NCI-H82 treated with DMSO at 0.1 percent for 48 hours (cell line): ENCODE measurements around the gene GPX4.

ENCODE experiments used
- DNase-seq: peaks from one replicate; lab custom pipeline; 2025; ENCODE audit not compliant: unreplicated experiment; lab: John Stamatoyannopoulos, UW

GPX4 gene

DNA sequence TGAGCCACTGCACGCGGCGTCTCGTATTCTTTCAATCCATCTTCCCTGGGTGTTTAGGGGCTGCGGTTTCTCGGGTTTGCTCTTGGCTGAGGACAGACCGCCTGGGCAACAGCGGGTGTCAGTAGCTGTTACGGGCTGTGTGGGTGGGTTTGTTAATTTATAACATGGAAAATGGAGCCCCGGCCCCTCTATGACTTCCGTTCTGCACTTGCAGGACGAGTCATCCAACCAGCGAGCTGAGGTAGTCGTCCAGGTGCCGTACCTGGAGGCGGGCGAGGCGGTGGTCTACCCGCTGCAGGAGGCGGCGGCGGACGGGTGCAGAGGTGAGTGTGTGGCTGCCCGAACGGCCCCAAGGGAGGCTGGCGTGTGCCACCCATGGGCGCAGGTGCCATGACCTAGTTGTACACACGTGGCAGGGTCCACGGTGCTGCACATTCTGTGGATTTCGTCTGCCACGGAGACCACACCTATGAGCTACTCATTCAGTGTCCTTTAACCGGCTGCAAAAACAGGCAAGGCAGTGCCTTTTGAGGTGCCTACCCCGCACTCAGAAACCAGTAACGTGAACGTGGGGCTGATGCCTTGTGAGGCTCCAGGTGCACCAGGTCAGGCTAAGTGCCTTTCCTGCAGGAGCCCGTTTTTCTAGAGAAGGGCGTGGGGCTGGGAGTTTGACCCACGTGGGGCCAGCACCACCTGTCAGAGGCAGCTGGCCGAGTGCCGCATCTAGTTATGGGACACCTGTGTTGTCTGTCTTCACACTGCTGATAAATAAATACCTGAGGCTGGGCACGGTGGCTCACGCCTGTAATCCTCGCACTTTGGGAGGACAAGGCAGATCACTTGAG lies 19.5 kb upstream of the GPX4 start:
- no peak for DNase-seq

- no peak for DNase-seq
These were observed 18.6 kb upstream of the GPX4 start for GRCh38 chr19:1085053-1085658.

DNA sequence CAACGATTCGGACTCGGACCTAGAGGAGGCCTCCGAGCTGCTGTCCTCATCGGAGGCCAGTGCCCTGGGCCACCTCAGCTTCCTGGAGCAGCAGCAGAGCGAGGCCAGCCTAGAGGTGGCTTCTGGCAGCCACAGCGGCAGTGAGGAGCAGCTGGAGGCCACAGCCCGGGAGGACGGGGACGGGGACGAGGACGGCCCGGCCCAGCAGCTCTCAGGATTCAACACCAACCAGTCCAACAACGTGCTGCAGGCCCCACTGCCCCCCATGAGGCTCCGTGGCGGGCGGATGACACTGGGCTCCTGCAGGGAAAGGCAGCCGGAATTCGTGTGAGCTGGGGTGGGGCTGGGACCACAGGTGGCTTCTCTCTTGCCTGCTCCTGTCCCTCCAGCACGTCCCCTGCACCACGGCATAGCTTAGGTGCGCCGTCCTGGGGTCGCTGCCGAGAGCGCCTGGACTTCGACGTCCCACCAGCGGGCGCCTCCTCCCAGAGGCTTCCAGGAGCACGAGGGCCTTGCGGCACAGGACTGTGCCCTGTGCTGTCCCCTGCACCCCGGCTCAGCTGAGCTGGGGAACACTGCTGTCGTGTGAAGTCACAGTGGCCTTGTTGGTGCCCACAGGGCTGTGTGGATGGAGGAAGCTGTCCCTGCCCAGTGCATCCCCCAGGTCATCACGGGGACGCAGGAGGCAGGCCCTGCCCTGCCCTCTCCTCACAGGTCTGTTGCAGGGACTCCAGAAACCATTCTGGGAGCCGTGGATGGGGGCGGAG lies 17.9 kb upstream of the GPX4 start:
- DNase-seq, result no peak

DNA sequence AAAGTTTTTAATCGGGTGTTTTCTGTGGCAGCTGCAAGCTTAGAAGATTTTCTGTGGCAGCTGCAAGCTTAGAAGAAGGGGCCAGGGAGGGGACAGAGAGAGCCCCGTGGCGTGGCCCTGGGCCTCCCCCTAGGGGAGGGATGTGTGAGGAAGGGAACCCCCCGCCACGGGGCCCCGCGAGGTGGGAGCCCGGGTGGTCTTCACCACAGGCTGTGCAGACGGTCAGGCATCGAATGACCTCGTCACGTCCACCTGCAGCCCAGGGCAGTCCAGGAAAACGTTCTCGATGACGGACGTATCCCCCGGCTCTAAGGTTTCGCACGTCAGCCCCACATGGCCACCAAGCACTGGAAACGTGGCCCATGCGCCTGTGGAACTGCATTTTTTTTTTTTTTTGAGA lies 17.2 kb upstream of the GPX4 start:
- DNase-seq, result no peak

DNA sequence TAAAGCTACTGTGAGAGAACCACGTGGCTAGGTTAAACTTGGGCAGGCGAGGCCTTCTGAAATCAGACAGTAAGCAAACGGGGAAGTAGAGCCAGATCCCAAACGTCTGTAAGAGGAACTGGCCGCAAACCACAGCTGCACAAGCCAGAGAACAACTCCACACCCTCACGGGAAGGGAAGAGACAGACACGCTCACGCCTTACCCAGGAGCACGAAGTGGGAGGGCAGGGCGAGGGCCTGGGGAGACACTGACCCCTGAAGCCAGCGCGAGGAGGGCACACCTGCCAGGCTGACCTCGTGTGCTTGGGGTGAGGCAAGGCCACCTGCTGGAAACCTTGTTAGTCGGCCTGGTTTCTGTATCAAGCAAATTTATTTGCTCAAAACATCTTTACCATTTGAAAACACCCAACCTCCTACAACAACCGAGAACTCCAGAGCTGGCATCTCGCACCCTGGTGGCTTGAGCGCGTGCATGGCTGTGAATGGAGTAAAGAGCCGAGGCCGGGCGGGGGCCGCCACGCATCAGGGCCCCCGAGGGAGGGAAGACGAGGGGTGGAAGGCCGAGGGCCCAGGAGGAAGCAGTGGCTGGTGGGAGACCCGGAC lies 15.9 kb upstream of the GPX4 start:
- no peak for DNase-seq

DNA sequence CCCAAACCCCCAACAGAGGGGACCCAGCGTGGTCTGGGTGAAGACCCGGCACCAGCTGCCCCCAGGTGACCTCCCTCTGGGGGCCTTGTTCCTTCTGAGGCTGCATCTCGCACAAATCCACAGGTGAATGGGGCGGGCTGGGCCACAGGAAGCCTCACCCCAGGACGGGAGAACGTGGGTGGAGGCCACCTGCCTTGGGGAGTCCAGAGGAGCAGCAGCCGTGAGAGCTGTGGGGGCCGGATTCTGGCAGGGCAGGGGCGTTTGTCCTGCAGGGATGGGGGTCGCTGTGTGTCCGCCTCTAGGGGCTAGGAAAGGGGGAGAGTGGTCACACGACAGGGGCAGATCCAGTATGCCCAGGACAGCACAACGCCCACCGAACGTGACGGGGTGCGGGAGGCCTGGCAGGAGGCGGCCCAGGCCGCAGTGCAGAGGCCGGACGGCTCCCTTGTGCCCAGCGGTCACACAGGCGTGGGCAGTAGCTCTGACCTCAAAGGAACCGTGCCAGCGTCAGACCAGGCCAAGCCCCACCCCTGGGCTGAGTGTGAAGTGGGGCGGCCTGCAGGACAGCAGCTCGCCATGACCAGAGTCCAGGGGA lies 15.3 kb upstream of the GPX4 start:
- DNase-seq, result no peak

DNA sequence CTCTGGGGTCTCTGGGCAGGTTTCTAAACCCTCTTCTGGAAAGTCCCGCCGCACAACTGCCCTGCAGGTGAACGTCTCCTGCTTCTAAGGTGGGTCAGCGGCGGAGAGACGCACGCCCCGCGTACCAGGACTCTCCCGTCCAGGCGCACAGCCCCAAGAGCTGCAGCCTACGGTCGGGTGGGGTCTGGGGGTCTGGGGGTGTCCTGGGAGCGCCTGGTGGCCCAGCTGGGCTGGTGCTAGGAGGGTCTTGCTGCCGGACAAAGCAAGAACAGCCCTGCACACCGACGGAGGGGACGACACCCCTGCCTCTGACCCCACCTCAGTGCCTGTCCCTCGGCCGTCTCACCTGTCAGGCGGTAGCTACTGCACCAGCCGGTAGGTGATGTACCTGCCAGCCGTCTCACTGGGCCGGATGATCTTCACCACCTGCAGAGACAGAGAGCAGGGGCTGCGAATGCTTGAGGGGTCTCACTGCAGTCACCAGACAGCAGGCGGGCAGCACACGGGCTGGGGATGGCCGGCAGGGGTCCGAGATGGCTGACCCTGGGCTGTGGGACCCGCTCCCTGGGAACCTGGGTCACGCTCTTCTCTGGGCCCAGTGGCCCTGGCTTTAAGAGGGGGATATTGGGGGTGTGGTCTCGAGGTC lies 14.5 kb upstream of the GPX4 start:
- no peak for DNase-seq

- no peak for DNase-seq
These were observed 13.9 kb upstream of the GPX4 start for GRCh38 chr19:1089891-1090290.

DNA sequence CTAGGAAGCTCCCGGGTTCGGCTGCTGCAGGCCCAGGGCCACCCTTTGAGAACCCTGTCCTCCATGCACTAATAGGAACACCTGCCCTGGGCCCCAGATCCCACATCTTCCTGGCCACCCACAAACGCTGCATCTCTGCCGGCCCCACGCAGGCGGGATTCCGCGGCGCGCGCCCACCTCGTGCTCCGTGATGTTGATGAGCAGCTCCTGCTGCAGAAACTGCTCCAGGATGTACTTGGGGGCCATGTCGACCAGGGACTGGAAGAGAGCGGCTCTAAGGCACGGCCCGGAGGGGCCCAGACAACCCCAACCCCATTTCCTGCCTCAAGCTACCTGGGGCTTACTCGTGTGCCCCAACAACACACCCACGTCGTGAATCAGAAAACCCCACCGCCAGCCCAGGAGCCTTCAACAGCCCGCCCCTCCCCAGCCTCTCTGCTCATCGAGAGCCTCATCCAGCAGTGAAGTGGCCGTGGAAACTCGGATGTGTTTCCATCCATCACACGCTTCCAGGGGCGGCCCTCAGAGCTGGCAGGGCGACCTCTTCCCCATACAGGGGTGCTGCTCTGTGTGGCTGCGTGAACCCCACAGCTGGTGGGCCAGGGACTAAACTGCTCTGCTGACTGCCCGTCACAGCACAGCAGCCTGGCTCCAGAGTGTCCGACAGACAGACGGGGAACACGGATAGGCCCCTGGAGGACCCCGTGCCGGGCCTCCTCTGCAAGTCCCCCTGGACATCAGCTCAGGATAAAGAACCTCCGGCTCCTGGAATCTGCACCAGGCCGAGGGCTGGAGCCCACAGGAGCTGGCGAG lies 12.9 kb upstream of the GPX4 start:
- no peak for DNase-seq

- DNase-seq, result no peak
These were observed 12.1 kb upstream of the GPX4 start for GRCh38 chr19:1091544-1092175.

DNA sequence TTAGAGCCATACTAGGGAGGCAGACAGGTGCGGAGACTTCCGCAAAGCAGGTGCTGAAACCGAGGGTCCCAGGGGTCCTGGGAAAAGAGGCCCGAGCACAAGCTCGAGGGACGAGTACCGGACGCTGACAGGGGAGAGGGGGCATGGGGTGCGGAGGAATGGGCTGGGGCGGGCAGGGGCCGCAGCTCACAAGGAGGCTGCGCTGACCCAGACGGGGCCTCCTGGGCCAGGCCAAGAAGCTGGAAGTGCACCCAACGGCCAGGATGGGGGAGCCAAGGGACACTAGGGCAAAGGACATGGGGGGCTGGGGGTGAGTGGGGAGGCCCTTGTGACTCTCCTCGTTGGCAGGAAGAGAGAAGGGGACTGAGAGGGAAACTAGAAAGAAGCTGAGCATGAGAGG lies 10.5 kb upstream of the GPX4 start:
- DNase-seq, result no peak

DNA sequence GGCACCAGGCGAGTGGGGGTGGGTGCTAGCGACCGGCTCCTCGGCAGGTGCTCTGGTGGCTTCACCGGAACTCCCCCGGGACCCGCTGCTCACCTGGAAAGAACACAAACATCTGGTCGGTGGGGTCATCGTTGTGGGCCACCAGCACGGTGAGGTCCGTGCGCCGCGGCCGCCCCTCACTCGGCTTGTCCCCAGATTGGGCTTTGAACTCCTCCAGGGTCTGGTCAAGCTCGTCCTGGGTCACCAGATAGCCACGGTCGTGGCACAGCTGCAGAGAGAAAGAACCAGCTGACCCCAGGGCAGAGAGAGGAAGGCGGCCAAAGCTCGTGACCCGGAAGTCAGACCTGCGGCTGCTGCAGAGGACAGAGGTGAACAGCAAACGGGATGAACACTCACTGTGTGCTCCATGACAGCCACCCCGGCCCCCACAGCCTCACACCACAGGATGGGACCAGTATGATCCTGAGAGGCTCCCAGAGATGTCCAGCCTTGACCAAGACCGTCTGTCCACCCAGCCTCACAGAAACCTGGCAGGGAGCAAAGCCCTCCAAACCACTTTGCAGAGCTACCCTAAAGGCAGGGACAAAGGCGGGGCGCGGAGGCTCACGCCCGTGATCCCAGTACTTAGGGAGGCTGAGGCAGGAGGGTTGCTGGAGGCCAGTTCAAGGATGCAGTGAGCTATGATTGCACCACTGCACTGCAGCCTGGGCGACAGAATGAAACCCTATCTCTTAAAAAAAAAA lies 9.8 kb upstream of the GPX4 start:
- DNase-seq, result no peak

GRCh38 chr19:1094655-1094977 lies 9.2 kb upstream of the GPX4 start:
- DNase-seq, result no peak

DNA sequence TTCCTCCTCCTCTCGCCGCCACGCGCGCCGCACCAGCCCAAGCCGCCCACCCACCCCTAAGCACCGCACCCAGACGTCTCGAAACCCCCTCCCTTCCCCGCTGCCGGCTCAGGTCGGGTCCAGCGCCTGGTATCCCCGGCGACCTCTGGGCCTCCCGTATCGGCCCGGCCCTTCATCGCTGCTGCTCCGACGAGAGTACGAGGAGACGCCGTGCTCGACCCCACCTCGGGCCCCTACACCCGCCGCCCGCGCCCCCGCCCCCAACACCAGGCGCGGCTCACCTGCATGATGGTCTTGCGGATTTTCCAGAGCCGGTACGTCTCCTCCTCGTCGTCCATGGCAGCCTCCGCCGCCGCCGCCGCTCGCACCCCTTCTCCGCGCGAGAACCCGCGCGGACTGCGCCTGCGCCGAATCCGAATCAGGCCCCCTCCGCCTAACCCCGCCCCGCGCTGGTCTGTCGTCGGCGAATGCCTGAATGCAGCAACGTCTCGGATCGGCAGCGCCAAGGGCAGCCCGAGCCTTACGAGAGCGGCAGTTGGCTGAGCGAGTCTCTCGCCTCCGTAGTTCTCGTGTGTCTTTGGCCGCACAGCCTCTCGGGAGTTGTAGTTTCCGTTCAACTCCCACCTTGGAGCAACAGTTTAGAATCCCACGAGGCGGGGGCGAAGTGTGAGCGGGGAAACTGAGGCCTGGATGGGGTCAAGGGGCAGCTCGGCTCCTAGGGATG lies 8.7 kb upstream of the GPX4 start, which contains the start of gene POLR2E:
POLR2E (minus strand) TSS at position 398 of the 724 bp plus-strand sequence; CDS start at position 338, 60 bp downstream.
- DNase-seq, result peak; percentile 85

DNA sequence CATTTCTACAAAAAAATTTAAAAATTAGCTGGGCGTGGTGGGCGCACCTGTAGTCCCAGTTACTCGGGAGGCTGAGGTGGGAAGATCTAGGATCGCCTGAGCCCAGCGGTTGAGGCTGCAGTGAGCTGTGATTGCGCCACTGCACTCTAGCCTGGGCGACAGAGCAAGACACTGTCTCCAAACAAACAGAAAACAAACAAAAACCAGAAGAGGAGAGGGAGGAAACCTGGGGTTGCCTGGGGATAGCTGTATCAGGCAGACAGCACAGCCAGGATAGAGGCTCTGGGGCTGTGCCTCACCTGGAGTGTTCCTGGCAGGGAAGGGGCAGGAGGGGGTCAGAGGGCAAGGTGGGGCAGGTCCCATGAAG lies 6.0 kb upstream of the GPX4 start:
- DNase-seq, result no peak

GRCh38 chr19:1098177-1099051 lies 5.4 kb upstream of the GPX4 start:
- no peak for DNase-seq

DNA sequence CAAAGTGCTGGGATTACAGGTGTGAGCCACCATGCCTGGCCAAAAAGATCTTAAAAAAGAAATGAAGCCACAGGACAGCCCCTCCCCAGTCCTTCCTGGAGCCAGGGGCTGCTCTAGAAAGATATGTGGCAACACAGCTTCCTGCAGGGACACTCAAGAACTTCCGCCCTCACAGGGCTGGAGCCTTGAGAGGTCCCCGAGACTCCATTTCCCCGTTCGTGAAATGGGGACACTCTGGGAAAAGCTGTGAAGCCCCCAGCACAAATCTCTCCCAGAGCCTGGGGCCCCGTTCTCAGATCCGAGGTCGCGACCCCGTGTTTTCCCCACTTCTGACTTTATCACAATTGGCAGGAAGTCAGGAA lies 2.5 kb upstream of the GPX4 start:
- no peak for DNase-seq
